ENCODE data around the gene SH2D4B.

SH2D4B gene

GRCh38 chr10:80537736-80538480 is at the start of gene SH2D4B:
Gene SH2D4B, plus strand, starts transcription at chr10:80537902. Its CDS starts 430 bp downstream, at chr10:80538332.
- DNase-seq: no peak

- DNase-seq: no peak
Observed at GRCh38 chr10:80488539-80489066, 49.1 kb upstream of the SH2D4B start.

DNA sequence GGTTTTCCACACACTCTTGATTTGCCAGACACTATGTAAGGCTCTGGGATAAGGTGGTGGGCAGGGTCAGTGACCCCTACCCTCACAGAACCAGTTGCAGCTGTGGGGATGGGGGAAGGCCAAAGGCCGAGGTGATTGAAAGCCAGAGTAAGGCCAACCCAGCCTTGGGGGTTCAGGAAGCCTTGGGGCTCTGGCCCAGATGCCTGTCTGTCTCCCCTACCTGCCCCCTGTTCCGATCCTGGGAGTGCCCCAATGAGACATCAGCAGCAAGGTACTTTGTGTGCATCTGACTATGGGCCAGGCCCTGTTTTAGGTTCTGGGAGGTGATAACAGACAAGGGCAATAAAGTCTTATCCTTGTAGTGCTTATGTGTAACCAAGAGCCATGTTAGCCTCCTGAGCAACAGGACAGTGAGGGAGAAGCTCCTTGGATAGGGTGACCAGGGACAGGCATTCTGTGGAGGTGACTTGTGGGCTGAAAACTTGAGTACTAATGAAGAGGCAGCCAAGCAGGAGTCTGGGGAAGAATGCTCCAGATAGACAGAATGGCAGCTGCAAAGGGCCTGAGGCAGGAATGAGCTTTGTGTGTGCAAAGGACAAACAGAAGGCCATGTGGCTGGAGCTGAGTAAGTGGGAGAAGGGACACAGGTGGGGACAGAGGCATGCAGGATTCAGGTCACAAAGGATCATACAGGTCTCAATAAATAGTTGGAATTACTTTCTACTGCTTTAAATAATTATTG is 48.2 kb upstream of the SH2D4B start:
- no peak for DNase-seq

DNA sequence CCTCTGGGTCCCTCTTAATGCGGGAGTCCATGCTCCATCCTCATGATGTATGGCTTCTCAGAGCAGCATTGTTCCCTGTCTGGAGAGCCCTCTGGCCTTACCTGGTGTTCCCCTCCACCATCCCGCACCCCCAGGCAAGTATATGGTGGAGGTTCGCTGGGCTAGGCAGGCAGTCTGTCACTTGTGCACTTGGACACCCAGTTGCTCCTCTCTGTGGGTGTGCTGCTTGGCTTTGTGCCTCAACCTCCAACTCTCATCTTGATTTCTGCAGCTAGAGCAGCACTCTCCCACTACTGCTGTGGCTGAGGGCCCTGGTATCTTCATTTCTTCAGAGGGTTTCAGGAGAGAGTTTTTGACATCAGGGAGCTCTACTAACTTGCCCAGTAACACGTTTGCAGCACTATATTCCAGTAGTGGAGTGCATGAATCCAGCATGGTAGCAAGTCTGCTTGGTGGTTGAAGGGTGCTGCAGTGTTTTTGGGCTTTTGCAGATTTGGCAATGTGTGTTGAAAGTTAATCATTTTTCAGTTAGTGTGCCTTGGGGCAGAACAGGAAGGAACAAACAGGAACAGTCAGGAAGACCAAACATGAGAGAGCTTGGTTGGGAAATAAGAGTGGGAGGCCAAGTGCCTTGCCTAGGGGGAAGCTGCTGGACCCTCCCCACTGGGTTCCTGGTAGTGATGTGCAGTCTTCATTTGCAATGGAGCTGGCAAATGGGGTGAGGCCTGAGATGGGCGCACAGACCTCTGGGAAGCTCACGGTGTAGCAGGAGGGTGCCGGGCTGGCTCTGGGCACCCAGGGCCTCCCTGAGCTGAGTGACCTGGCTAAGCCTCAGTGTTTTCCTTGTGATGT is 46.2 kb upstream of the SH2D4B start:
- DNase-seq: no peak

DNA sequence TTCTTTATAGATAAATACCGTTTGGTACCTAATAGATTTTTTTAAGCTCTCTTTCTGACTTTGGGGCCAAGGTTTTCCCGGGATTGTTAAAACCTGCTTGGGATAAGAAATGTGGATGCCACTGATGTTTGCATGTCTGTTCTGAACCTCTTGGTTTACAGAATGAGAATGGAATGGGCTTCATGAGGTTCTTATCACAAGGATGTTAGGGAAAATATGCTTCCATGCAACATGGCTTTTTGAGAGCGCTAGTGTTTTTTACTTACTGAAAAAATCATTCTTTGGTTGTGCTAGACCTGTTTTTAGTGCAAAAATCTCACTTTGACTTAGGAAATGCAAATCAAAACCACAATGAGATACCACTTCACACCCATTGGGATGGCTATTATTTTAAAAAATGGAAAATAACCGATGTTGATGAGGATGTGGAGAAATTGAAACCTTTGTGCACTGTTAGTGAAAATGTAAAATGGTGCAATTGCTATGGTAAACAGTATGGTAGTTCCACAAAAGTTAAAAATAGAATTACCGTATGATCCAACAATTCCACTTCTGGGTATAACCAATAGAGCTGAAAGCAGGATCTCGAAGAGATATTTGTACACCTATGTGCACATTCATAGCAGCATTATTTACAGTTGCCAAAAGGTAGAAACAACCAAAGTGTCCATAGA is 44.7 kb upstream of the SH2D4B start:
- DNase-seq: no peak

- DNase-seq: no peak
Observed at GRCh38 chr10:80493522-80494051, 44.1 kb upstream of the SH2D4B start.

DNA sequence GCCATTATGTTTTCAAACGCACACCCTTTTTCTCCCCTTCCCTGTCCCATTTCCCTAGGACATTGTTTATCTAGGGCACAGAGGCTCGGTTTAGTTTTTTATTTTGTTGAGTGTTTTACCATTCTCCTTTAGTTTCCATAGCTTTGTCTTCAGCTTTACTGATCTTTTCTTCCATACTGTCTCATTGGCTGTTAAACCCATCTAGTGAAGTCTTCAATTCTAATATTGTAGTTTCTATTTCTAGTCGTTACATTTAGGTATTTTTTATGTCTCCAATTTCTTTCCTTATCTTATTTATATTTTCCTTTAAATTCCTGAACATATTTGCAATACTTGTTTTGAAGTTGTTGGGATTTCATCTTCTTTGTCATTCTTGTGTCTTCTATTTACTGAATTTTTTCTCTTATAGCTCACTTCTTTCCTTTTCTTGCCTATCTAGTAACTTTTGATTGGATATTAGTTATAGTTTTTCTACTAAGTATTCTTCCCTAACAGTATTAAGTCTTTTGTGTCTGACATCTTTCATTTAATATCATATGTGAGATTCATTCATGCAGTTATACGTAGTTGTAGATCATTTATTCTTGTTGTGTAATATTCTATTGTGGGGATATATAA is 41.0 kb upstream of the SH2D4B start:
- no peak for DNase-seq

DNA sequence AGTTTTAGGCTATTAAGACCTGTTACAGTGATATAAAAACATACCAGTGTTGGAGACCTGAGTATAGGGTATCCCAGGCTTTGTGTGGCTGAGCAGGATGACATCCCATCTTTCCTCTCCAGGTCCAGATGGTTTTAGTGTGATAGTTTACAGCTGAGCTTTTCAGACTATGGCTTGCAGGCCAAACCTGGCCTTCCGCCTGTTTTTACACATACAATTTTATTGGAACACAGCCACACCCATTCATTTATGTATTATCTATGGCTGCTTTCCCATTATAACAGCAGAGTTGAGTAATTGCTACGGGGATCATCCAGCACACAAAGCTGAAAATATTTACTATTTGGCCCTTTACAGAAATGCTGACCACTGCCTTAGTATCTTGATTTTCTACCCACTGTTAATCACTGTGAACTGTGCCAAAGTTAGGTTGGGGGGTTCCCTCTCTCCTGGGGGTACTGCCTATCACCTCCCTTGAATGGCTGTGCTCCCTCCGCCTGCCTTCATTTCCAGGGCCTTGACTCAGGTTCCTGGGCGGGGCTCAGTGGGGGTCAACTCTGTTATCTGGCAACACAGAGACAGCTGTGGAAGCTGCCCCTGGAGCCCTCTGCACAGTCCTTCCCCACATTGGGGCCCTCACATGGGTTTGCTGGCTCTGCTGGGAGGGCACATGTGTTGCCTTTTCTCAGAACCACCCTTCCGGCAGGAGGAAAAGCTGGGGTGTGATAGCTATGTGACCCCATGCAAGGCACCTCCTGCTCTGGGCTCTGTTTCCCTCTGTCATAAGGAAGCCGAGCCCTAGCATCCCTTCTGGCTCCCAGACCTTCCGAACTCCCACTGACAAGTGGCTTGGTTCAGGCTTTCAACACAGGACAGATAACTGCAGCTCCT is 40.3 kb upstream of the SH2D4B start:
- DNase-seq: no peak

GRCh38 chr10:80498078-80498832 is 39.4 kb upstream of the SH2D4B start:
- DNase-seq: no peak

DNA sequence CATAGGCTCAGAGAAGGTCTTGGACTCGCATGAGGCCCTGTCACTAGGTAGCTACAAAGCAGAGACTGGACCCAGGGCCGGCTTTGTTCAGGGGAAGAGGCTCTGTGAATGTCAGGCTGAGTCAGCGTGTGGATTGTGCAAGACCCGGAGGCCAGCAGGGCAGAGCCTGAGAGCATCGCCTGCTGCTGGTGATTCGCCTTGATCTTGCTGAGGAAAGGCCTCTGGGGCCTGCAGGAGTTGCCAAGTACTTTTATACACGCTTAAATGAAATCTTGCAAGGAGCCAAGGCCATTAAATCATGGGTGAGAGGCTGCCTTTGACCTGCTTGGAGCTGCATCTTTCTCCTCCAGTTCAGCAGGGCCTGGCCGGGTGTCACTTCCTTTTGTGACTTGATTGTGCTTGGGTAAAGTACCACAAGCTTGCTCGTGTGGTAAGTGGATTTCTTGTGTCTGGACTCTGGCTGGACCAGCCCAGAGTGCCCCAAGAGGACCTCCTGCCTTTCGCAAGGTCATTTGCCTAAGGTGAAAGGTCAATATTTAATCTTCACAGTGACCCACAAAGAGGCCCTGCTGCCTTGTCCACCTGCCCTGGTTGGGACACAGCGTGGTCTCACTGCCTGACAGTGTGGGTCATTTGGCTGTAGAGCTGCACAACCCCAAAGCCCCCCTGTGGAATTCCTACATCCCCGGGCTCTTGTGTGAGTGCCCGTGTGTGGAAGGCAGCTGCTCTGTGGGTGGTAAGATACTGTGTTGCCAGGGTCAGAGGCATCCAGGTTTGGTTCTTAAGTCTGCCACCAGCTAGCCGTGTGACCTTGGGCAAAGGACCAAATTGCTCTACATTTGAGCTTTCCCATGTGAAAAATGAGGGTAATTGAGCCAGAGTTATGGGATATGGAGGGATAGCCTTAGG is 38.6 kb upstream of the SH2D4B start:
- DNase-seq: peak; percentile 68

GRCh38 chr10:80500572-80501380 is 36.9 kb upstream of the SH2D4B start:
- DNase-seq: peak; percentile 58

DNA sequence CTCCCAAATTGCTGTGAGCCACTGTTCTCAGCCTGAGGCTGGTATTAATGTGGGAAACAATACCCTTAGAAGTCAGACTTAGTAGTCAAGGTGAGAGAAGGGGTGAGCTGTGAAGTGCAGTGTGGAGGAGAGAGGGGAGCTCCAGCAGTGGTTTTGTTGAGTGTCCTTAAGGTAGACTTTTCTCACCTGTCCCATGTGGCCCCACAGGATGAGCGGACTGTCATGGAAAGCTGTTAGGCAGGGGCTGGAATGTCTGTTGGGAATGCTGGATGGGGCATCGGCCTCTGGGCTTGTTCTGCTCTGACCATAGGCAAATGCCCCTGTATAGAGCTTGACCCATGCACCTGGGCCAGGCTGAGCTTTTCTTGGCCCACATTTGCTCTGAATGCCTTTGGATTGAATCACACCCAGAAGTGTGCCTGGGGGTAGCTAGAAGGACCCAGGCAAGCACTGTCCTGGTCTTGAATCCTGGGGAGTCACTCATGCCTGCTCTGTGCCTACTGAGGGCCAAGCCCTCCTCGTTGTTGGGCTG is 36.3 kb upstream of the SH2D4B start:
- DNase-seq: no peak

DNA sequence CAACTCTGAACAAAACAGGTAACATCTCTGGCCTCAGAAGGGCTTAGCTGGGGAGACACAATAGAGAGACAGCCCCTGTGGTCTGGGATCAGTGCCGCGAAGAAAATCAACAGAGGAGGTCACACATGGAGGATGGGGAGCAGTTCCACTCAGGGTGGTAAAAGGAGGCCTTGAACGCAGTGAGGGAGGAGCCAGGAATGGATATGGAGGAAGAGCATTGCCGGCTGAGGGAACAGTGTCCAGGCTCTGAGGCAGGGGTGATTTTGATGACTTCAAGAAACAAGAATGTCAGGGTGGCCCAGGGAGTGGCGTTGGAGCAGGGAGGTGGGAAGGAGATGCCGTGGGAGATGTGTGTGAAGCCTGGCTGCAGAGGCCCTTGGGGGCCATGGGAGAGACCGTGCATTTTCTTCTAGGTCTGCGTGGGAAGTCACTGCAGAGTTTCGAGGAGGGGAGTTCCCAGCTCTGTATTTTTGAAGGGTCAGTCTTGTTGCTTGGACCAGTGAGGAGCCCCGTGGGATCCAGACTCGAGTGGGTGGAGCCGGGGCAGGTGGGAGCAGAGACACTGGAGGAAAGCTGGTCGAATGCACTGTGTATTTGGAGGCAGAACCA is 35.7 kb upstream of the SH2D4B start:
- no peak for DNase-seq

DNA sequence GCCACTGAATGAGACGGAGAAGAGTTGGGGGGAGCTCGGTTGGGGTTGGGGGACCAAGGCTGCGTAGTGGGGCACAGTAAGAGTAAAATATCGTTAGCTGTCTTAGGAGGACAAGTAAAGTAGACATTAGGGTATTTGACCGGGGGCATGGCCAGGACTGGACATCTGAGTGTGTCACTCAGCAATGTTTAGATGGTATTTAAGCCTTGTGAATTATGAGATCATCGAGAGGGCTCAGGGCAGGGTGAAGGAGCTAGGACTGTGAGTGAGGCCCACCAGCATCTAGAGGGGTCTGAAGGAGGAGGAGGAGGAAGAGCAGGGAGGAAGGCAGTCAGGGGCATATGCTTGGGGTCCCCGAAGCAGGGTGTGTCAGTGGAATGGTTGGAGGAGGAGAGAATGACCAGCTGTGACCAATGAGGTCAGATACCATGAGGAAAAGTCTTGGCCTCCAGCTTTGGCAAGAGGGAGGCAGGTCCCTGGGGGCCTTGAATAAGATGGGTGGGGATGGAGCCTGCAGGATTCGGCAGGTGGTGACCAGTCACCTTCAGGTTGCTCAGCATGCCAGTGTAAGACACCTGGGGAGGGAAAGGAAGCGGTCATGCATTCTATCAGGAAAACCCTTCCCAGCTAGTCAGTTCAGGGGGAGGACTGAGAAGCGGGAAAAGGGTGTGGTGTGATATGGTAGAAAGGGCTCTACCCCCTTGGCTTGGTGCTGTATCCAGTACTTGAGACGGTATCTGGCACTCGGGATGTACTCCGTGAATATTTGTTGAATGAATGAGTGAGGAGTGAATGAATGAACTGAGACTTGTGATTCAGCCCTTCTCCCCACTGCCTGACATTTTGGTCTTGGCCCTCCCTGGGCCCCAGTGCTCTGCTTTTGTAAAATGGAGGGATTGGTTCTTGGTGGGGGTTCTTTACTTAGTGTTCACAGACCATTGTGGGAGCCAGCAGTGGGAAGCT is 34.8 kb upstream of the SH2D4B start:
- no peak for DNase-seq

GRCh38 chr10:80503584-80504157 is 34.0 kb upstream of the SH2D4B start:
- no peak for DNase-seq

Data from activated naive CD4-positive, alpha-beta T cell treated with anti-CD3 and anti-CD28 coated beads, Interleukin-2, amount 50 U/mL, for 16 hours (primary cell).